Measurements from ENCODE around the gene CEP131.
A peak's percentile ranks its signal among the peaks of the same experiment; 100 is the strongest.

The CEP131 gene

GRCh38 chr17:81187586-81188490 lies 34.9 kb downstream of the CEP131 start:
- no peak overlapping the region for H3K4me3 ChIP-seq (ENCODE audit: severe bottlenecking)
- ATAC-seq (ENCODE audit: low read depth) (no peak), DNase-seq (ENCODE audit: low spot score) (no peak)
- no peaks in the 10 kb centered on the region for H3K9me3 ChIP-seq (ENCODE audit: severe bottlenecking)
- peaks cover 9% of the 10 kb centered on the region for H3K27me3 ChIP-seq (ENCODE audit: insufficient read depth, poor library complexity, severe bottlenecking)
- H3K36me3 ChIP-seq (ENCODE audit: low read depth): no peaks in the 10 kb centered on the region; the same call in 1 of the 2 replicates
- H3K4me1 ChIP-seq (ENCODE audit: insufficient read depth, poor library complexity, severe bottlenecking): no peaks in the 10 kb centered on the region
- TF ChIP-seq CTCF (IDR thresholded peaks at IDR 0.05; ENCODE audit: poor library complexity, severe bottlenecking): no peak
- no peak overlapping the region for H3K27ac ChIP-seq (ENCODE audit: poor library complexity, severe bottlenecking)

GRCh38 chr17:81187120-81187519 lies 35.6 kb downstream of the CEP131 start:
- no peak for ATAC-seq (ENCODE audit: low read depth)
- H3K27ac ChIP-seq (ENCODE audit: poor library complexity, severe bottlenecking): no peak overlapping the region

GRCh38 chr17:81186203-81186602 lies 36.6 kb downstream of the CEP131 start:
- Histone ChIP-seq H3K36me3 (ENCODE audit: low read depth) (no peaks in the 10 kb centered on the region; the same call in 1 of the 2 replicates), H3K4me1 (ENCODE audit: insufficient read depth, poor library complexity, severe bottlenecking) (no peaks in the 10 kb centered on the region), H3K9me3 (ENCODE audit: severe bottlenecking) (no peaks in the 10 kb centered on the region), H3K4me3 (ENCODE audit: severe bottlenecking) (no peak overlapping the region), H3K27me3 (ENCODE audit: insufficient read depth, poor library complexity, severe bottlenecking) (peaks cover 9% of the 10 kb centered on the region), H3K27ac (ENCODE audit: poor library complexity, severe bottlenecking) (no peak overlapping the region)
- no peak for TF ChIP-seq CTCF (IDR thresholded peaks at IDR 0.05; ENCODE audit: poor library complexity, severe bottlenecking)
- DNase-seq (ENCODE audit: low spot score): no peak
- no peak for ATAC-seq (ENCODE audit: low read depth)

More at GRCh38 chr17:81187120-81187519, 35.6 kb downstream of the CEP131 start:
- Histone ChIP-seq H3K9me3 (ENCODE audit: severe bottlenecking) (no peaks in the 10 kb centered on the region), H3K4me1 (ENCODE audit: insufficient read depth, poor library complexity, severe bottlenecking) (no peaks in the 10 kb centered on the region), H3K4me3 (ENCODE audit: severe bottlenecking) (no peak overlapping the region), H3K27me3 (ENCODE audit: insufficient read depth, poor library complexity, severe bottlenecking) (peaks cover 9% of the 10 kb centered on the region), H3K36me3 (ENCODE audit: low read depth) (no peaks in the 10 kb centered on the region; the same call in 1 of the 2 replicates)
- DNase-seq (ENCODE audit: low spot score): no peak
- no peak for TF ChIP-seq CTCF (IDR thresholded peaks at IDR 0.05; ENCODE audit: poor library complexity, severe bottlenecking)

GRCh38 chr17:81184555-81184954 lies 38.2 kb downstream of the CEP131 start:
- no peak for TF ChIP-seq CTCF (IDR thresholded peaks at IDR 0.05; ENCODE audit: poor library complexity, severe bottlenecking)
- ATAC-seq (ENCODE audit: low read depth) (peak; percentile 8; the same call in 1 of the 3 replicates), DNase-seq (ENCODE audit: low spot score) (no peak)
- no peak overlapping the region for H3K27ac ChIP-seq (ENCODE audit: poor library complexity, severe bottlenecking)
- peaks cover 9% of the 10 kb centered on the region for H3K27me3 ChIP-seq (ENCODE audit: insufficient read depth, poor library complexity, severe bottlenecking)
- no peak overlapping the region for H3K4me3 ChIP-seq (ENCODE audit: severe bottlenecking)
- no peaks in the 10 kb centered on the region for H3K9me3 ChIP-seq (ENCODE audit: severe bottlenecking)
- H3K4me1 ChIP-seq (ENCODE audit: insufficient read depth, poor library complexity, severe bottlenecking): no peaks in the 10 kb centered on the region
- H3K36me3 ChIP-seq (ENCODE audit: low read depth): no peaks in the 10 kb centered on the region

- no peak for DNase-seq (ENCODE audit: low spot score)
- no peak overlapping the region for H3K27ac ChIP-seq (ENCODE audit: poor library complexity, severe bottlenecking)
- no peaks in the 10 kb centered on the region for H3K36me3 ChIP-seq (ENCODE audit: low read depth)
- no peak for TF ChIP-seq CTCF (IDR thresholded peaks at IDR 0.05; ENCODE audit: poor library complexity, severe bottlenecking)
- no peak overlapping the region for H3K4me3 ChIP-seq (ENCODE audit: severe bottlenecking)
- H3K4me1 ChIP-seq (ENCODE audit: insufficient read depth, poor library complexity, severe bottlenecking): no peaks in the 10 kb centered on the region
- ATAC-seq (ENCODE audit: low read depth): no peak
- H3K9me3 ChIP-seq (ENCODE audit: severe bottlenecking): no peaks in the 10 kb centered on the region
- peaks cover 9% of the 10 kb centered on the region for H3K27me3 ChIP-seq (ENCODE audit: insufficient read depth, poor library complexity, severe bottlenecking)
These were observed 39.0 kb downstream of the CEP131 start for GRCh38 chr17:81183807-81184206.
